ENCODE results near the gene MSMB. TPM values are rescaled to one million over a fixed set of nuclear protein-coding genes. Genes with fewer than 3 reads are reported as not detected.
A peak's percentile ranks its signal among the peaks of the same experiment; 100 is the strongest.

MSMB gene
- polyA plus RNA-seq, 4 donors = not detected

GRCh38 chr10:46035923-46036849 is 9.9 kb downstream of the MSMB start:
- no peak for DNase-seq (ENCODE audit: low read depth in 4 of 4, low spot score in 3 of 4)

DNA sequence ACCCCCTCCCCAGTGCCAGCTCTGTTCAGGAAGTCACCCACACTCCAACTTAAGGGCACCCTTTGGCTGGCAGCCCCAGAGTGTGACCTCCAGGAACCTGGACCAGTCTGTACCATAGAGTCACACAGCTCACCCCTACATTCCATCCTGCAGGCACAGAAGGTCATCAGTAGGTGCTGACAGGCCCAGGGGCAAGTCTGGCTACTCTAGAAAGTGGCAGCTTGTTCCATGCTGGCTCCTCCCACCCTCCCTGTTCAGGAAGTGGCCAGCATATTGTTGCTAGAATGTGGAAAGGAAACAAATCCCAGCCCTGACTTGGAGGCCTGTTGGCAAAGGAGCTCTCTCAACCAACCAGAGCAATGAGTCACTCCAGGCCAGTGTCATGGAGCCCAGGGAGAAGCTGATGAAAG is 12.5 kb downstream of the MSMB start:
- DNase-seq (ENCODE audit: low read depth in 4 of 4, low spot score in 3 of 4) = no peak

DNA sequence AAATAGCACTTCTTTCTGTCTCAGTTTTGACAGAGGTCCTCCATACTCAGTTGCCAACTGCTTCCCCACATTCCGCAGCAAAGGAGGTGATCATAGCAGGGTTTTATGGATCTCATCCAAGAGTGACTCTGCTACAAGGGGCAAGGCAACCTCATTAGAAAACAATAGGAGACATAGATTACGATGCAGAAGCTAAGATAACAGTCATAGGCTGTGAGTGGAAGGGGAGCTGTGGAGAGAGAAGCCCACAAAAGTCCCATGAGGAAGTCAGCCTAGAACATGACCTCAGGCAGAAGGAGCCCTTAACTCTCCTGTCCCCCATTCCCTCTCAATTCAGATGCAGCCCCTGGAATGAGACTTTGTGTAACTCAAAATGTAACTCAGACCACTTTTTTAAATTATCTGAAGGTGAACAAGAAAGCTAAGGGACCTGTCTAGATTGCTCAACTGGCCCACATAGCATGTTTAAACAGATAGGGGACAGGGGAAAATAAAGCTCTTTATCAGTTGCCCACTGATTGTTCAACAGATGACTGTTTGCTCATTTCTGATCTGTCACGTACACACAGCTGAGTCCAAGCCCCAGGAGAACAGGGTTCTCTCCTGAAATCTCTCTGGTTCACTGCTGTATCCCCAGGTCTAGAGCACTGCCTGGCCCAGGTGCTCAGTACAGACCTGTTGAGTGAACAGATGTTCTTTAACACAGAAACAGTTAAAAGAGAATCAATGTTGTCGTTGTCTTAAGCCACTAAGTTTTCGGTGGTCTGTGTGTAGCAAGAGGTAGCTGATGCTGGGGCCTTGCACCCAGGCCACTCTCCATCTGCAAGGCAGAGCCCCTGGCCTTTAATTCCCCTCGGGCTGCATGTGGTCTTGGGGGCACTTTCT is 14.2 kb downstream of the MSMB start:
- no peak for DNase-seq (ENCODE audit: low read depth in 4 of 4, low spot score in 3 of 4)

- peak; percentile 93 to 97 (median 94) for DNase-seq (ENCODE audit: low read depth in 4 of 4, low spot score in 3 of 4)
Observed at GRCh38 chr10:46030091-46030937, 15.8 kb downstream of the MSMB start, which contains the start of gene NCOA4. Gene NCOA4, minus strand, starts transcription at chr10:46030623. Its CDS starts 13,943 bp downstream, at chr10:46016680.

GRCh38 chr10:46029461-46030030 is 16.5 kb downstream of the MSMB start:
- no peak for DNase-seq (ENCODE audit: low read depth in 4 of 4, low spot score in 3 of 4)

DNA sequence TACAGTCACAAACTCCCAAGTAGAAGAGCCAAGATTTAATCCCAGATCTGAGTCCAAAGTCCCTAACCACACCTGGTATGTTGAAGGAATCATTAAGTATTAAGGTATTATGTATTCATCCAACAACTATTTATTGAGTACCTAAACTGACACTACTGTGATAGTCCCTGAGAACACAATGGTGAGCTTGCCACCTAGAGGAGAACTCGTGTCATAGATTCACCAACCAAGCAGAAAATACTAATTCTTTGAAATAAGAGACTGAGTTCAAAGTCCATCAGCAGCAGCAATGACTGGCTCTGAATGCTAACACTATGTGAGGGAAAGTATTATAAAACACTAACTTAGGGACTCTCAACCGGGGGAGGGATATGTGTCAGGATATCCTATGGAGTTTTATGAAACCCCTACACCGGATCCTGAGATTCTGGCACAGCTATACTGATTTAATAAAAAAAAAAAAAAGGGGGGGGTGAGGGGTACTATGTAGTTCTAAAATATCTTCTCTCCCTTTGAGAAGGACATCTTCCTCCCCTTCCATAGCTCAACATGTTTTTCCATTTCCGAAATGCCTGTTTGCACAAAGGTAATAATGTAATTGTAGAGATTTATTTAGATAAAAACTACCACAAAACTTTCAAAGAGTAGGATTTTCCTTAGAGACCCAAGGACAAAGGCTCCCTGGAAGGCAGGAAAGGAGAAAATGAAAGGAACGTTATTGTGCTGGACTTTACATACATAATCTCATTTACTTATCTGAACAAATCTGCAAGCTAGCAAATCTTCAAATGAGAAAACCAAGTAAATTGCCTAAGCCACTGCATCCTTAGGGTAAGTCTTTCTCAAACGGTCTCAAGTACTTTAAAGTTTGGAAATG is 17.2 kb downstream of the MSMB start:
- no peak for DNase-seq (ENCODE audit: low read depth in 4 of 4, low spot score in 3 of 4)

DNA sequence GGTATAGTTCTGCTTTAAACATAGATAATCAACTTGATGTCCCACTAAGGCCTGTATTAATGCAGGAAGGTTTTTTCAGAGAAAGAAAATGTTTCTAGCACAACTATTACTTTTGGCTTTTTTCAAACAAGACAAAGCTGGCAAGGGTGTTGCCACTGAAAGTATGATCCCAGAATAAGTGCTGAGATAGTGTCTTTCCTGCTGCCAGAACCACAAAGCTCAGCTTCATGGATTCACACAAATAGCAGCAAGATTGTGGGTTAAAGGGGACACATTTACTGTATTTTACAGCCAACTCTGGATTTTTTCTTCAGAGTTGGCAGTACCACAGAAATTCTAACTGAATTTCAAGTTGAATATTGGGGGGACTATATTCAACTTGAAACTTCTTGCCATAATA is 20.0 kb downstream of the MSMB start:
- DNase-seq (ENCODE audit: low read depth in 4 of 4, low spot score in 3 of 4) = no peak

GRCh38 chr10:46025406-46025805 is 20.7 kb downstream of the MSMB start:
- no peak for DNase-seq (ENCODE audit: low read depth in 4 of 4, low spot score in 3 of 4)

- no peak for DNase-seq (ENCODE audit: low read depth in 4 of 4, low spot score in 3 of 4)
Observed at GRCh38 chr10:46024948-46025347, 21.1 kb downstream of the MSMB start.

DNA sequence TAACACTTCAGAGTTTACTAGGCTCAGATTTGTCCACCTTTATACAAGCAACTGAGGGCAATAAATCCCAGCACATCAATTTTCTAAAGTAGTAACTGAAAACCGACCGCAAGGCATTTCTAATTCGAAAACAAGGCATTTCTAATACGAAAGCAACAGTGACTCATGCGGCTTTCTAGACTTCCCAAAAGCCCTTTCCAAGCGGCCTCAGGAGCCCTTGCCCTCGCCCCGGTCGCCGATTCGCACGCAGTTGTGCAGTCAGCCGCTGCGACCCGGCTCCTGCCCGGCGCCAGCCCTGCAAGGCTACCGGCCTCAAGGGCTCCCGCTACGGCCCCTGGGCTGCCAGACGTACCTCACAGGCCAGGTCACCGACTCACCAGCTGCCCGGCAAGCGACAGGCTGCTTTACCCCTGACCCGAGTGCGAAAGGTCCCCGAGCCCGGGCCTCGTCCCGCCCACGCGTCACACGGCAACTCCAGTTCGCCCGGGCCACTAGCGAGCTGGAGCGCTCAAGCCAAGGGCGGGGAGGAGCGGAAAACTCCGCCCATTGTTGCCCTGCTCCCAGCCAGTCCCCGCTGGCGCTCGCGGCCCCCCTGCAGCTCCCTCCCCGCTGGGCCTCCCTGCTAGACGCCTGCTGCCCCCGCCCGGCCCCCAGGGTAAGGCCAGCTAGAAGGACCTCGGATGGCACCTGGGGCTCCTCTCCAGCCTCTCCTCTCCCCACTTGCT is 22.9 kb downstream of the MSMB start:
- DNase-seq (ENCODE audit: low read depth in 4 of 4, low spot score in 3 of 4) = peak; percentile 51 to 74 (median 62)

GRCh38 chr10:46020344-46020657 is 25.8 kb downstream of the MSMB start:
- no peak for DNase-seq (ENCODE audit: low read depth in 4 of 4, low spot score in 3 of 4)

DNA sequence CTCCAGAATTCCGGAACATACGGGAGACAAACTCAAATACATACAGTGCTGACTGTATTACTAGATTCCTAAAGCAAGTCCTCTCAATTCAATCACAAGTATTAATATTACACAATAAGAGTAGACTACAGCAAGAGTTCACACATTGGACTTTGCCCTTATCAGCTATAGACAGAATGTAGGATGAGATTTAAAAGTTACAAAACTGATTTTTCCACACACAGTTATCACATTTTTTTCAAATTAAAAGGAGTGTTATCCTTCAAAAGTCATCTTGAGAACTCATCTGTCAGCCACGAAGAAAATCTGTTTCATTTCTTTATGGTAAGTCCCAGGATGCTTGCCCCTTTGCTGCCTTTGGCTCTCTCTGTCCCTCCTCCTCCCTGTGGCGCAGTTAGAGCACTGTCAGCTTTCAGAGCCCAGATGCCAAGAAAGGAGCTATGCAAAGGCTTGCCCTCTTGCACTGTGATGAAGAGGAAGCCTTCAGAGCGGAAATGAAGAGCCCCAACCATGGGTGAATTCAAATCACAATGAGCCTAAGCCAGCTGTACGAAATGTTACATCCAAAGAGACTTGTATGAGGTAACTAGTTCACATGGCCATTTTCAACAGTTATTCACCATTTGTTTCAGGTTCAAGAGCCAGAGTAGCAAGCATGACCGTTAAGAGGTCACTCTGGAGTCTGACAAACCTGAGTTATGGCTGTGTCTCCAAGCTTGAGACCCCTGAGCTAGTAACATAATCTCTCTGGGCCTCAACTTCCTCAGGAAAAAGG is 26.3 kb downstream of the MSMB start:
- no peak for DNase-seq (ENCODE audit: low read depth in 4 of 4, low spot score in 3 of 4)

- DNase-seq (ENCODE audit: low read depth in 4 of 4, low spot score in 3 of 4) = no peak
Observed at GRCh38 chr10:46019177-46019528, 26.9 kb downstream of the MSMB start.

DNA sequence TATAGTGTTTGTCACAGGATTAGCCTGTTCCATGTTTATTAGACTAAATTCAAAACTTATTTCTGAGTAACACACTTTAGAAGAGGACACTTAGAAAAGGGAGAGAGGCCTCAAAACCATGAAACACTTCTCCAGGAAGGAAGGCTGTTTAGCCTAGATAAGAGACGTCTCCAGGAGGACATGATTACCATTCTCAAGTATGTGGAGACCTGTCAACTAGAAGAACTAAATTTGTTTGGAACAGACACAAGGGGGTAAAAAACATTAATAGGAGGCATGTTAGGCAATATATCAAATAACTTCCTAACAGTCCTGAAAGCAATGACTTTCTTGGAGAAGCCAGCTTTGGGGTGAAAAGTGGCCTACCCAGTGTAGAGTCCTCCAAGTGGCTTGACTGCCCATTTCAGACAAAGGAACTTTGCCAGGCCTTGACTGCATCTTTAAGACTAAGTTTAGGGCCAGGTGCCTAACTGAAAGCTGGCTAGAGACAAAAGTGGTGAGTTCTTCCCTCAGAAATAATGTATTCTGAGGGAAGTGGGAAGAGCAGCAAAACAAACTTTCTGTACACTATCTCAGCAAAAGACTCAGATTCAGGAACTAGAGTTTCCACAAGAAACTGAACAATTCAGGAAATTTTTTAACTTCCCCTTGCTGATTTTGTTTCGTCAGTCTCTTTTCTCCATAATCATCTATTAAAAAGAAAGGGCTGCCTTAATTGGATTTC is 27.5 kb downstream of the MSMB start:
- DNase-seq (ENCODE audit: low read depth in 4 of 4, low spot score in 3 of 4) = no peak

- no peak for DNase-seq (ENCODE audit: low read depth in 4 of 4, low spot score in 3 of 4)
Observed at GRCh38 chr10:46017733-46018132, 28.3 kb downstream of the MSMB start.

GRCh38 chr10:46016811-46017210 is 29.3 kb downstream of the MSMB start:
- no peak for DNase-seq (ENCODE audit: low read depth in 4 of 4, low spot score in 3 of 4)

- no peak for DNase-seq (ENCODE audit: low read depth in 4 of 4, low spot score in 3 of 4)
Observed at GRCh38 chr10:46016190-46016589, 29.9 kb downstream of the MSMB start.

Data from left renal pelvis (tissue), 4 donors.